ENCODE data around the gene AMBP.

AMBP gene

DNA sequence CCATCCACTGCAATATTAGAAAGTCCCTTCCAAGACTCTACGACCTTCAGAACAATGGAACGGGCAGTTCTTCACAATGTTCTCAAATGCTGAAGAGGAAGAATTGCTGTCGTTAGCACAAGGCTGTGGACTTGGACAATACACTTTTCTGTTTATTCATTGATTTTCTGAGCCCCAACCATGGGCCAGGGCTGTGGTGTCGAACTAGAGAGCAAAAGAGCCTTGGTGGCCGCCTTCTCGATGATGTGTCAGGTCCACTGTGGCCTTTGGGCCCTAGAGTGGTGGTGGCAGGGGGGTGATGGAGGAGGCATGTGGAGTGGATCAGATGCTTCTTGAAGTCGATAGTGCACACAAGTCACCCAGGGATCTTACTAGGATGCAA is 39.5 kb upstream of the AMBP start:
- H3K27ac Mint-ChIP-seq = no peak overlapping the region
- H3K36me3 Mint-ChIP-seq = no peaks in the 10 kb centered on the region

DNA sequence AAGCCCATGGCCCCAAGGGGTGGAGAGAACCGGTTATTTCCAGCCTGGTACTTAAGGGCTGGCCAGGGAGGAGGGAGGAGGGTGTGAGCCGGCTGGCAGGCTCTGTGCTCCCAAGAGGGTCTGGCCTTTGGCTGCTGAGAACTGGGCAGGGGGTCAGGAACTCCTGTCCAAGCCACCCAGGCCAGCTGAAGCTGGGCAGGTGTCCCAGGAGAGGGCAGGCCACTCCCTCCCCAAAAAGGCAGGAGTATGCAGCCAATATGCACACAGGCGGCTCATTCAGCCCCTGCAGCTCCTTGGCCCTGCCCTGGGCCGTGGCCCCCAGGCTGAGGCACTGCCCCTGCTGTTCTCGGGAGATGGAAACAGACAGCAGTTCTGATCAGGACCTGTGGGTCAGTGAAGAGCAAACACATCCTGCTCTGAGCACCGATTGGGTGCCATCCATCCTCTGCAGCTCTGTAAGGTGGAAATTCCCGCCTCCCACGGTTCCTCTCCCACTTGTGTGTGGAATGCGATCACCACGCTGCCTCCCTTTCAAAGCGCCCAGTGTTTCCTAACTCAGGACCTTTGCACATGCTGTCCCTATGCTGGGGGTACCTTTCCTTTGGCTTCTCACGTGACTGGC is 38.1 kb upstream of the AMBP start:
- H3K9me3 Mint-ChIP-seq = no peaks in the 10 kb centered on the region
- ATAC-seq (no peak), DNase-seq (ENCODE audit: low spot score in 2 of 2) (no peak)
- no peaks in the 10 kb centered on the region for H3K36me3 Mint-ChIP-seq
- no peak overlapping the region for H3K4me3 Mint-ChIP-seq
- no peaks in the 10 kb centered on the region for H3K4me1 Mint-ChIP-seq
- no peak overlapping the region for H3K27ac Mint-ChIP-seq

More for the DNA sequence above, 39.5 kb upstream of the AMBP start:
- ATAC-seq (no peak), DNase-seq (ENCODE audit: low spot score in 2 of 2) (no peak)
- Mint-ChIP-seq H3K4me3 (no peak overlapping the region), H3K4me1 (no peaks in the 10 kb centered on the region), H3K9me3 (no peaks in the 10 kb centered on the region)

DNA sequence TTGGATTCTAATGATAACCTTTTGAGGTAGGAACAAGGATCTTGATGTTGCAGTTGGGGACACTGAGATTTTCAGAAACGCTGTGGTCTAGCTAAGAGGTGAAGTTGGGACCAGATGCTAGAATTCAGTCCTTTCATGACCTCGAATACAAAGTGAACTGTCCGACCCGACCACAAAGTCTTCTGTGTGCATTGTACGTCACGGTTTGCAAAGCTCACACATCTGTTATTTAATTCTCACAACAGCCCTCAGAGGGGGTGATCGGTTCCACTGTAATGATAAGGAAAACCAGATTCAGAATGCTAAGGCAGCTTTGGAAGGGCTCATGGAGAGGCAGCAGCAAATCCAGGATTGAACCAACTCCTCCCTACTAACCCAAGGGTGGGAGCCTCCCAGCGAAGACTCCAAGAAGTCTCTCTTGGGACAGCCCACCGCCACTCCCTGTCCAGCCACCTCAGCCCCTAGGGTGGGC is 37.6 kb upstream of the AMBP start:
- Mint-ChIP-seq H3K9me3 (no peaks in the 10 kb centered on the region), H3K27ac (no peak overlapping the region), H3K36me3 (no peaks in the 10 kb centered on the region), H3K4me1 (no peaks in the 10 kb centered on the region), H3K4me3 (no peak overlapping the region)
- DNase-seq (ENCODE audit: low spot score in 2 of 2) (no peak), ATAC-seq (no peak)

DNA sequence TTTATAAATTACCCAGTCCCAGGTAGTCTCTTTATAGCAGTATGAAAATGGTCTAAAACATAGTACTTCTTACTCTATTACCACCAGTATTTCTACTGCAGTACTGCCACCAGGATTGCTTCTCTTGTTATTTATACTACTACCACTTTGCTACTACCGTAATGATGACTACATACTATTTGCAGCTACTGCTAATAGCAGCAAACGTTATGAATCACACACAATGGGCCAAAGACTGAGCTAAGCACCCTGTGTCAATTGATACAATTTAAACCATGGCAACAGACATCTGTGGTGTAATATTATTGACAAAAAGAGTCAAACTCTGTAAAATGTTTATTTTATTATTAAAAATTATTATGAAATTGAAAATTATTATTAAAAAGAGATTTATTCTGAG is 36.3 kb upstream of the AMBP start:
- H3K9me3 Mint-ChIP-seq = no peaks in the 10 kb centered on the region
- no peaks in the 10 kb centered on the region for H3K36me3 Mint-ChIP-seq
- ATAC-seq (no peak), DNase-seq (ENCODE audit: low spot score in 2 of 2) (no peak)
- no peaks in the 10 kb centered on the region for H3K4me1 Mint-ChIP-seq
- H3K27ac Mint-ChIP-seq = no peak overlapping the region
- no peak overlapping the region for H3K4me3 Mint-ChIP-seq

DNA sequence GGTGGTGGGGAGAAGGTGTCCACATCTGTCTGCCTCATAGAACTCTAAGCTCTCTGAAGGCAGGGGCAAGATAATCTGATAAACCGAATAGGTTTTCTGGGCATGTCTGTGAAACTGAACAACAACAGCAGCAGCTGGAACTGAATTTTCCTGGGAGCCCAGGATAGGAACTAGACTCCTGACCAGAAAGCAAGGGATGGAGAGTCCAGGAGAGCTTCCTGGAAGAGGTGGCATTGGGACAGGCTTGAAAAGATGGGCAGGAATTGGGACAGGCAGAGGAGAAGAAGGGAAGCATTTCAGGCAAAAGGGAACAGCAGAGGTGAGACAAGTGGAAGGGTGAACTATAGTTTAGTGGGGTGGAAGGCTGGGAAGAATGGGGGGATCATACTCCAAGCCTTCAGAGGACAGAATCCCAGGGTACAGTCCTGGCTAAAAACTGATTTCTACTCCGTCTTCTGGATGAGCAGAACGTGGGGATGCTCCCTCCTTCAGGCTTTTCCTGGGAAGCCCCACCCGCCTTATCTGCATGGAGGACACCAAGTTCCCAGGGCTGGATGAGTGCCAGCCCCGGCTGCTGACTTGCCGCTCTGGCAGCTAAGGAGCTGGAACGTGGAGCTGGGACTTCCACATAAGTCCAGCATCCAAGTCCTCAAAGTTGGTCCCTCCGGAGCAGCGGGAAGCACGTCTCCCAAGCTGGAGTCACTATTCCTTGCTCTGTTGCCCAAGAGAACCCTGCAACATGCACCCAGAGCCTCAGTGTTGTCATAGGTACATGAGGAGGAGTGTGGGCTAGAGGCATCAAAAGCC is 34.9 kb upstream of the AMBP start:
- peaks cover 1% of the 10 kb centered on the region for H3K4me1 Mint-ChIP-seq
- no peak overlapping the region for H3K4me3 Mint-ChIP-seq
- no peaks in the 10 kb centered on the region for H3K9me3 Mint-ChIP-seq
- no peak for ATAC-seq
- no peak for DNase-seq (ENCODE audit: low spot score in 2 of 2)
- H3K27ac Mint-ChIP-seq = no peak overlapping the region
- no peaks in the 10 kb centered on the region for H3K36me3 Mint-ChIP-seq

DNA sequence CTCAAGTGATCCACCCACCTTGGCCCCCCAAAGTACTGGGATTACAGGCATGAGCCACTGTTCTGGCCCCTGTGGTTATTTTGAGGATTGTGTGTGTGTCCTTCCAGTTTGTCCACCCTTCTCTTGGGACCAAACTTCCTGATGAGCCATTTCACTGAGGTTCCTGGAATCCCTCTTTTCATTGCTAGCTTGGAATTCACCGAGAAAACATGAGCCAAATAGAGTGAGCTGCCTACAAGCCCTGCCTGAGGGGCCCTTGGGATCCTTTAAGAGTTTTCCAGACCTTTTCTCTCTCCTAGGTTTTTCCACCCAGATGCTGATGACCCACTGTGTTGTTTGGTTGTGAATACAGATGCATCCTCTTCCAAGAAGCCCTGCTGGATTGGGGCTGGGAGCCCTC is 34.2 kb upstream of the AMBP start:
- peaks cover 8% of the 10 kb centered on the region for H3K4me1 Mint-ChIP-seq
- ATAC-seq (no peak), DNase-seq (ENCODE audit: low spot score in 2 of 2) (no peak)
- no peak overlapping the region for H3K27ac Mint-ChIP-seq
- H3K36me3 Mint-ChIP-seq = no peaks in the 10 kb centered on the region
- no peaks in the 10 kb centered on the region for H3K9me3 Mint-ChIP-seq
- no peak overlapping the region for H3K4me3 Mint-ChIP-seq

DNA sequence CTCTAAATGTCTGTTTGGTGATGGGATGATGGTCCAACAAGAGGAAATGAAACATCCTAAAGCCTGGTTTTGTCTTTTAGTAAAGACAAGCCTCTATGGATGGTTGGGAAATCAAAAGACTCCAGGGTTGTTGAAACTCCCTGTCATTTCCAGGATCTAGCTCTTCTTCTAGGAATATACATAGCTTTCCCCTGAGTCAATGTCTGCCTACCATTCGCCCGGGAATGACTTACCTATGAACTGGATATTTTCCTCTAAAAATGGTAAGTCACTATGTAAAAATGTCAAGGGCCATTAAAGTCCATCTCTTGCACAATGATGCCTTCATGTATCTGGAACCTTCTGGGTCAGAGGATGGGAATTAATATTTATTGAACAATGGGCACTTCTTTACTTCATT is 32.1 kb upstream of the AMBP start:
- Mint-ChIP-seq H3K4me1 (peaks cover 9% of the 10 kb centered on the region), H3K9me3 (no peaks in the 10 kb centered on the region), H3K27ac (peak overlapping the region; percentile 8), H3K4me3 (no peak overlapping the region), H3K36me3 (no peaks in the 10 kb centered on the region)
- no peak for ATAC-seq
- no peak for DNase-seq (ENCODE audit: low spot score in 2 of 2)

DNA sequence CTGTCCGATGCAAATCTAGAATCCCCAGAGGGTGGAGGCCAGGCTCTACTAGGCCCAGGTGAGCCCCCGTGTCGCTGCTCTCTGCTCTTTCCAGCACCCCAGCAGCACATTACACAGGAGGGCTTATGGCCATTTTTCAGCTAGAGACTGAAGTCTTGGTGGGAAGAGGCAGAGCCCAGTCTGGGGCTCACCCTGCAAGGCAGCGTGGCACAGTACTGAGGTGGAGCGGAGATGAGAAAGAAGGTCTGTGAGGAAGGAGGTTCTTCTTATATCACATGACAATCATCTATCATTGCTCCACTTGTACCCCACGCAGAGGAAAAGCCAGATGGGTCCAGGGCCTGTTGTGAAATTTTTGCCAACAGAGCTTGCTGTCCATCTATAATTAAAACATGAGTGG is 31.0 kb upstream of the AMBP start:
- DNase-seq (ENCODE audit: low spot score in 2 of 2) (no peak), ATAC-seq (no peak)
- H3K27ac Mint-ChIP-seq = no peak overlapping the region
- no peak overlapping the region for H3K4me3 Mint-ChIP-seq
- no peaks in the 10 kb centered on the region for H3K36me3 Mint-ChIP-seq
- peaks cover 9% of the 10 kb centered on the region for H3K4me1 Mint-ChIP-seq
- H3K9me3 Mint-ChIP-seq = no peaks in the 10 kb centered on the region

DNA sequence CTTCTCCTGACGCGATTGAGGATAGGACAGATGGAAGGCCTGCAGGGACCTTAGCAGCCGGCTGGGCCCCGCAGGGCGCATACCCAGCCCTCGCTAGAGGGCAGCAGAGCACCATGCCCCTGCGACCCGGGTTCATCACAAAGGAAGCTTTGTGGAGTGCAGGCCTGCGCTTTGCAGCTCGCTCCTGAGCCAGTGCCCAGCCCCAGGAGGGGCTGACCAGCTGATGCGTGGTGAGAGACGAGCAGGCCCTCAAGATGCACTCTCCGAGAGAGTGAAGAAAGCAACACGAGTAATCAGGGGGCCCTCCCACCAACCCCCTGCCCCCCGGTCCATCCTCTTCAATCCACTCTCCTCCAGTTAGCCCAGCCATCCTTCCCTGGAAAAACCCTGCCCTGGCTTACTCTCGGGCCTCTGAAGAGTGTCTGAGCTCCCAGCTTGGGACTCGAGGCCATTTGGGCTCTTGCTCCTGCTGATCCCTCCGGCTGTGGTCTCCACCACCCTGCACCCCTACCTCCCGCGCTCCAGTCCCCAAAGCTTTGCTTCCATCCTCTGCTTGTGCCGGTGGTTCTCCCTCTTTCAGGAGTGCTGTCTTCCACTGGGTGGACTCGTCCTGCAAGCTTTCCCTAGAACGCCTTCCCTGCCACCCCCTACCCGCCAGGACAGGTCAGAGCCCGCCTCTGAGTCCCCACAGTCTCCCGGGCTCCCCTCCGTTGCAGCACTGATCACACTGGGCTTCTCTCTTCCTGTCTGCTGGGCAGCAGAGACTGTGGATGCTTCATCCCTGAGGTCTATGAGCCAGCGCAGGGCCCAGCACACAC is 30.1 kb upstream of the AMBP start:
- H3K4me3 Mint-ChIP-seq = no peak overlapping the region
- no peaks in the 10 kb centered on the region for H3K9me3 Mint-ChIP-seq
- DNase-seq (ENCODE audit: low spot score in 2 of 2) (peak; percentile 61 to 81), ATAC-seq (peak; percentile 87)
- H3K4me1 Mint-ChIP-seq = peaks cover 9% of the 10 kb centered on the region
- no peak overlapping the region for H3K27ac Mint-ChIP-seq
- no peaks in the 10 kb centered on the region for H3K36me3 Mint-ChIP-seq

DNA sequence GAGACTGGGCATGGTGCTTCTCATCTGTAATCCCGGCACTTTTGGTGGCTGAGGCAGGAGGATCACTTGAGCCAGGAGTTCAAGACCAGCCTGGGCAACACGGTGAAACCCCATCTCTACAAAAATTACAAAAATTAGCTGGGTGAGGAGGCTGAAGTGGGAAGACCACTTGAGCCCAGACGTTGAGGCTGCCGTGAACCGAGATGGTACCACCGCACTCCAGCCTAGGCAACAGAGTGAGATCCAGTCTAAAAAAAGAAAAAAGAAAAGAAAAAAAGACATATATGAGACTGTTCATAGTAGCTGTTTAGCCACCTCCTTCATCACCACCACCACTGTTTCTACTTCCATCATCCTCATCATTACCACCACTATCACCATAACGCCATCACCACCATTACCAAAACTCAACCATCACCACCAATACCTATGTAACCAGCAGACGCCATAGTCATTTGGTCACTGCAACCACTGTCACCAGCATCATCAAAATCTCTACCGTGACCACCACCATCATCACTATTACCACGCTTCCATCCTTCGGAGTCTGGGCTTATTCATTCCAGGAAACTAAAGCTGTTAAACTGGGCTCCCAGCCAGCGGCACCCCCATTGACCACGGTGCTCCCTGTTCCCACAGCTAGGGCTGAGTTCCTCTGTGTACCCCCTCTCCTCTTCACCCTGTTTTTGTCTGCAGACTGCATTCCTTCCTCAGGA is 29.3 kb upstream of the AMBP start:
- Mint-ChIP-seq H3K36me3 (no peaks in the 10 kb centered on the region), H3K4me1 (peaks cover 9% of the 10 kb centered on the region), H3K27ac (no peak overlapping the region), H3K4me3 (no peak overlapping the region), H3K9me3 (no peaks in the 10 kb centered on the region)
- ATAC-seq = peak; percentile 73
- DNase-seq (ENCODE audit: low spot score in 2 of 2) = no peak

DNA sequence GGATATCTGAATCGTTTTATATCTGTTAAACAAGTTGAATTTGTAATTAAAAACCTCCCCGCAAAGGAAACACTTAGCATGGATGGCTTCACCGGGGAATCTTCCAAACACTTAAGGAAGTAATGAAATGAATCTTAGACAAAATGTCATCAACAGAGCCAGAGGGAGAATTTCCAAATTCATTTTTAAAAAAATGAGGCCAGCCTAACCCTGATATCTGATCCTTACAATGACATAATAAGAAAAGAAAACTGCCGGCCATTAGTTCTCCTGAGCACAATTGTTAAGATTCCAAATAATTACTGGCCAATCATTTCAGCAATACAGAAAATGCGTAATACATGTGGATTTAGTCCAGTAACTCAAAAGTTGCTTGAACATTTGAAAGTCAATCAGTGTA is 27.1 kb upstream of the AMBP start:
- Mint-ChIP-seq H3K36me3 (no peaks in the 10 kb centered on the region), H3K4me1 (peaks cover 9% of the 10 kb centered on the region), H3K27ac (no peak overlapping the region), H3K9me3 (peaks cover 3% of the 10 kb centered on the region), H3K4me3 (no peak overlapping the region)
- DNase-seq (ENCODE audit: low spot score in 2 of 2) = no peak
- ATAC-seq = no peak

DNA sequence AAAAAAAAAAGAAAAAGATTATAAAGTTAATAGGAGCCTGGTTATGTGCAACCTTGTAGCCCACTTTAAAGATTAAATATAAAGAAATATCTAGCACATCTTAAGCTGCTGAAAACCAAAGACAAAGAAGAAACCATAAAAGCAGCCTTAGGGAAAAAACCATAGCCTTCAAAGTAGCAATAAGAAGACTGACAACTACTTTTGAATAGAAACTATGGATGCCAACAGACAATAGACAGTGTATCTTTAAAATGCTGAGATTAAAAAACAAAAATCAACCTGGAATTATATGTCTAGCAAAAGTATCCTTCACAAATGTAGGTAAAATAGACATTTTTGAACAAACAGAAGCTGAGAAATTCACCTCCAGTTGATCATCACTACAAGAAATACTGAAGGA is 24.4 kb upstream of the AMBP start:
- DNase-seq (ENCODE audit: low spot score in 2 of 2) (no peak), ATAC-seq (no peak)
- Mint-ChIP-seq H3K9me3 (peaks cover 3% of the 10 kb centered on the region), H3K4me3 (no peak overlapping the region), H3K27ac (no peak overlapping the region), H3K36me3 (no peaks in the 10 kb centered on the region), H3K4me1 (peaks cover 6% of the 10 kb centered on the region)

DNA sequence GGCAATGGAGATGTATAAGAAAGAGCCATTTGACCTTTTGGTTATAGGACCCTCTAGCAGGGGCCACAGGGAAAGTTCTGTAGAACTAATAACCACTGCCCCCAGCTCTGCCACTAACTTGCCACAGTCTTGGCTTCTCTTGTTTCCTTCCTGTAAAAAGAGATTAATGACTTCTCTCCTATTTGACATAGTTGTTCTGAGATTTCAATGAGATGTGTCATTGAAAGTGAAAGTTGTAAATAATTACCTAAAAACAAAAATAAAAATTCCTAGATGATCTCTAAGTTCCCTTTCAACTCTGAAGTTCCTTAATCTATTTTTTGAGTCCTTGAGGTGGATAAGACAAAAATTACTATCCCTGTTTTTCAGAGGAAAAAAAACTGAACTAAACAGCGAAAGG is 22.4 kb upstream of the AMBP start:
- peaks cover 3% of the 10 kb centered on the region for H3K9me3 Mint-ChIP-seq
- no peaks in the 10 kb centered on the region for H3K36me3 Mint-ChIP-seq
- H3K4me1 Mint-ChIP-seq = peaks cover 17% of the 10 kb centered on the region
- no peak overlapping the region for H3K4me3 Mint-ChIP-seq
- no peak overlapping the region for H3K27ac Mint-ChIP-seq
- DNase-seq (ENCODE audit: low spot score in 2 of 2) (no peak), ATAC-seq (no peak)

DNA sequence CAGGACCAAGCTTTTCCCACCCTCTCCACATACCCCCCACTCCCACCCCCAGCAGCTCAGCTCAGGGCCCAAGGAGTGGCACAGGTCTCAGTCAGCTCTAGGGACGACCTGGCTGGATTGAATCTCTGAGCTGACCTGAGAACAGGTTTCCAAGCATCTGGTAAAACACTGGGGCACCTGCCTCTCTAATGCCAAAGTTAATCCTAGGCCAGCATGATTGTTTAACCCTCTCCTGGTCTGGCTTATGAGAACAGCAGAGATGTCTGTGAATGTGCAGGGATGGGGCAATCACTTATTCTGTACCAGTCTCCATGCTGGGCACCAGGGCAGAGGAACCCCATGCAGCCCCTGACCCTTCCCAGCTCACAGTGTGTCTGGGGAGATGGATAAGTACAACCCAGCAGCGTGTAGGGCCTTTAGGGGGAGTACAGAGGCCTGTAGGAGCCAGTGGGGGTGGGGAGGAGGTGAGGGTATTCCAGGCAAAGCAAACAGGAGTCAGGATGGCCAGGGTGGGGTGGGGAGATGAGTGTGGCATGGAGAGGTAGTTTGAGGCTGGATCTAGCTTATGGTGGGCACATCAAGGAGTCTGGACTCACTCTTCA is 21.7 kb upstream of the AMBP start:
- Mint-ChIP-seq H3K4me3 (no peak overlapping the region), H3K27ac (no peak overlapping the region), H3K9me3 (peaks cover 3% of the 10 kb centered on the region), H3K4me1 (peaks cover 17% of the 10 kb centered on the region), H3K36me3 (no peaks in the 10 kb centered on the region)
- ATAC-seq (no peak), DNase-seq (ENCODE audit: low spot score in 2 of 2) (no peak)
